Stimulated activated CD4-positive, alpha-beta T cell treated with anti-CD3 and anti-CD28 coated beads, Interleukin-2, amount 100 ng/mL, for 4 hours (primary cell): ENCODE measurements around the gene TBCE.
"Not testable (repeated sequence)": the region's sequence is repeated elsewhere in the genome, so short reads cannot be mapped to it uniquely, and the experiment has no call there.

Experiments
- DNase-seq: peaks from one replicate; pipeline ENCODE4 v3.0.0-alpha.2; 2020; ENCODE audit warnings: low read depth

TBCE gene

DNA sequence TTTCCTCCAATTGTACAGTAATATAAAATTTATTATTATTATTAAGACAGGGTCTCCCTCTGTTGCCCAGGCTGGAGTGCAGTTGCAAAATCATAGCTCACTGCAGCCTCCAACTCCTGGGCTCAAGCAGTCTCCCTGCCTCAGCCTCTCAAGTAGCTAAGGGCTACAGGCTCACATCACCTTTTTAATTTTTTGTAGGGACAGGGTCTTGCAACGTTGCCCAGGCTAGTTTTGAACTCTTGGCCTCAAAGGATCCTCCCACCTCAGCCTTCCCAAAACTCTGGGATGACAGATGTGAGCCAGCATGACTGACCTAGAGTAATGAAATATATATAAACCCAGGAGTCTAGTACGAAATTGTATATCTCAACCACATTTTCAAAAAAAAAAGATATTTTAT is 87.9 kb downstream of the TBCE start:
- DNase-seq, result no peak

DNA sequence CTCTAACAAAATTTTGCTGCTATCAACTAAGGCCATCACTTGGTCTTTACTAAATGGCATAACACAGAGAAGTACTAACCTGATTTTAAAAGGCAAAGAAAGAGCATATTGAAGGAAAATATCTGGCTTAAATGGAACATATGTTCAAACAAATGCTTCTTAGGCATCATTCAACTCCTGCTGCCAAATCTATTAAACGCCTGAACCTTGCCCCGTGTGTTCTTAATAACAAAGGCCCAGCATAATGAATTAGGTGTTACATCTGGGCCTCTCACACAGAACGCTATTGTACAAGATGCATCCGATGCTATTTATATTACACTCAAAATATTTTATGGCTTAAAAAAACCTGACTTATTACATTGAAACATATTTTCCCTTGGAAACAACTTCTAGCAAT is 88.6 kb downstream of the TBCE start:
- no peak for DNase-seq

DNA sequence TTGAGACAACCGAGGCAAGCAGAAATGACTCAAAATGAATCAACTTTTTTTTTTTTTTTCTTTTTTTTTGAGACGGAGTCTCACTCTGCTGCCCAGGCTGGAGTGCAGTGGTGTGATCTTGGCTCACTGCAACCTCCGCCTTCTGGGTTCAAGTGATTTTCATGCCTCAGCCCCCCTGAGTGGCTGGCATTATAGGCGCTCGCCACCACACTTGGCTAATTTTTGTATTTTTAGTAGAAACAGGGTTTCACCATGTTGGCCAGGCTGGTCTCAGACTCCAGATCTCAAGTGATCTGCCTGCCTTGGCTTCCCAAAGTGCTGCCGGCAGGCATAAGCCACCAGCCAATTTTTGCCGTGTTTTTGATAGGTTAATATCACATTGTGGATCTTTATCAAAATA is 90.6 kb downstream of the TBCE start:
- DNase-seq, result not testable (repeated sequence)

DNA sequence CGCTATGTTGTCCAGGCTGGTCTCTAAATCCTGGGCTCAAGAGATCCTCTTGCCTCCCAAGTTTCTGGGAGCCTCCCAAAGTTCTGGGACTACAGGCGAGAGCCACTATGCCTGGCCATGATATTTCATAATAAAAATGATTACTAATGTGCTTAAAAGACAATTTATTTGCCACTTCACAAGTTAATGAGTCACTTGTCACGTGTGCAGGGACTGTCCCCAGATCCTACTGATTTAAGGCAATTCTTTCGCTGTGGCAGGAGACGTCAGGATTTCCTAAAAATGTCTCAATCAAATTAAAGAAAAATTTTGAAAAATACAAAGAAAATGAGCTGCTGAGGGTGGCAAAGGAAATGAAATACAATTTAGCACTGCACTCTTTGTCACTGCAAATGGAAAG is 93.5 kb downstream of the TBCE start:
- no peak for DNase-seq

DNA sequence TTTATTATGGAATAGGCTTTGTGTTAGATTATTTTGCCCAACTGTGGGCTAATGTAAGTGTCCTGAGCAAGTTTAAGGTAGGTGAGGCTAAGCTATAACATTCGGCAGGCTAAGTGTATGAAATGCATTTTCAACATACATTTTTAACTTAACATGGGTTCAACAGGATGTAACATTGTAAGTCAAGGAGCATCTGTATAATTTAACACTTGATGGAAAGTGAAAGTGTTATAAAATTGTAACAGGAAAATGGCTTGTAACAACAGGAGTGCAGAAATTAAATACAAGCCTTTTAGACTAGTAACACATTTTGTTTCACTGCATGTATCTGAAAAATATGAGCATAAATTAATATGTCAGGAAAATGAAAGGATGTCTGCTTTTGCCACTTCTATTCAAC is 94.7 kb downstream of the TBCE start:
- DNase-seq, result no peak

DNA sequence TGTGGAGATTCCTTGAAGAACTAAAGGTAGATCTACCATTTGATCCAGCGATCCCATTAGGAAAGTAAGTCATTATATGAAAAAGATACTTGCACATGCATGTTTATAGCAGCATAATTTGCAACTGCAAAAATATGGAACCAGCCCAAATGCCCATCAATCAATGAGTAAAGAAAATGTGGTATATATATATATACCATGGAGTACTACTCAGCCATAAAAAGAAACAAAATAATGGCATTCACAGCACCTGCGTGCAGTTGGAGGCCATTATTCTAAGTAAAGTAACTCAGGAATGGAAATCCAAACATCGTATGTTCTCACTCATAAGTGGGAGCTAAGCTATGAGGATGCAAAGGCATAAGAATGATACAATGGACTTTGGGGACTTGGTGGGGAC is 95.6 kb downstream of the TBCE start:
- not testable (repeated sequence) for DNase-seq

DNA sequence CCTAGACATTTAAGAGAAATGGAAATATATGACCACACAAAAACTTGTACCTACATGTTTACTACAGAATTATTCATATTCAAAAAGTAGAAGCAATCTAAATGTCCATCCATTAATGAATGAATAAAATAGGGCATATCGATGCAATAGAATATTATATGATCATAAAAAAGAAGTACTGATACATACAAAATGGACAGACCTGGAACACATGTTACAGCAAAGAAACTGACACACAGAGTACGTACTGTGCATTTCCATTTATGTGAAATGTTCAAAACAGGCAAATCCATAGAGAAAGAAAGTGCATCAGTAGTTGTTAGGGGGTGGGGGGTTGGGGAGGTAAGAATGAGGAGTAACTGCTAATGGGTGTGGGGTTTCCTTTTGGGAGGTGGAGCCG is 97.8 kb downstream of the TBCE start:
- DNase-seq, result no peak

DNA sequence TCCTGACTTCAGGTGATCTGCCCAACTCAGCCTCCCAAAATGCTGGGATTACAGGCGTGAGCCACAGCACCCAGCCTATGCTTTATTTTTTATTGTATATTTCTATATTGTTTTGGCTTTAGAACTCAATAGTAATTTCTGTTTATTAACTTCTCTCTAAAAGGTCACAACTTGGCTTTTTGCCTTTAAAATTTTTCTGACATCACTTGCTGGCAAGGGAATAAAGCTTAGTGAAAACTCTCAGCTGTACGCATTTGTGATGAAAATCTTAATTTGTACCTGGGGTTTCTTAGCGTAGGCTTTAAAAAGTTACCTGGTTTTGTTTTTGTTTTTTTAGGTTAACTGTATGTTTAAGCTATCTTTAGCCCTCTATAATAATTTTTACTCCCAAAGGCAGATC is 100.8 kb downstream of the TBCE start:
- DNase-seq, result no peak

DNA sequence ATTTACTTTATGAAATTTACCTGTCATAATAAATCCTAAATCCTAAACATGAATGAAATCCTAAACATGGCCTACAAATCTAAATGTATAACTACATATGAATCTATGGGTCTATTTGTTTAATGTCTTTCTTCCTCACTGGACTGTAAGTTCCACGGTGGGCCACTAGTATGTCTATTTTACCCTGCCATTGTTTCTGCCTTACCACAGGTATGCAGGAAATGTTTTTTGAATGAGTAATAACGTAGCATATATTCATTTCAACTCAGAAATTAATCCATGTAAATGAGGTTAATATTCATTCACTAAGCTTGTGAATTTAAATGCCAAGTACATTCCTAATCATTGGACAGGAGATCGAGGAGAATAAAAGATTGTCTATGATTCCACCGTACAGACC is 101.7 kb downstream of the TBCE start:
- no peak for DNase-seq

DNA sequence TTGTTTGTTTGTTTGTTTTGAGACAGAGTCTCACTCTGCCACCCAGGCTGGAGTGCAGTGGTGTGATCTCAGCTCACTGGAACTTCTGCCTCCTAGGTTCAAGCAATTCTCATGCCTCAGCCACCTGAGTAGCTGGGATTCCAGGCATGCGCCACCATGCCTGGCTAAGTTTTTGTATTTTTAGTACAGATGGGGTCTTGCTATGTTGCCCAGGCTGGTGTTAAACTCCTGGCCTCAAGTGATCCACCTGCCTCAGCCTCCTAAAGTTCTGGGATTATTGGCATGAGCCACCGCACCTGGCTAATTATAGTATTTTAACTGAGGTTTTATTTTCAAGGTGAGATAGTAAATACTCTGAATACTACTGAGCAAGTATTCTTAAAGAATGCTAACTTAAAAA is 102.7 kb downstream of the TBCE start:
- not testable (repeated sequence) for DNase-seq

DNA sequence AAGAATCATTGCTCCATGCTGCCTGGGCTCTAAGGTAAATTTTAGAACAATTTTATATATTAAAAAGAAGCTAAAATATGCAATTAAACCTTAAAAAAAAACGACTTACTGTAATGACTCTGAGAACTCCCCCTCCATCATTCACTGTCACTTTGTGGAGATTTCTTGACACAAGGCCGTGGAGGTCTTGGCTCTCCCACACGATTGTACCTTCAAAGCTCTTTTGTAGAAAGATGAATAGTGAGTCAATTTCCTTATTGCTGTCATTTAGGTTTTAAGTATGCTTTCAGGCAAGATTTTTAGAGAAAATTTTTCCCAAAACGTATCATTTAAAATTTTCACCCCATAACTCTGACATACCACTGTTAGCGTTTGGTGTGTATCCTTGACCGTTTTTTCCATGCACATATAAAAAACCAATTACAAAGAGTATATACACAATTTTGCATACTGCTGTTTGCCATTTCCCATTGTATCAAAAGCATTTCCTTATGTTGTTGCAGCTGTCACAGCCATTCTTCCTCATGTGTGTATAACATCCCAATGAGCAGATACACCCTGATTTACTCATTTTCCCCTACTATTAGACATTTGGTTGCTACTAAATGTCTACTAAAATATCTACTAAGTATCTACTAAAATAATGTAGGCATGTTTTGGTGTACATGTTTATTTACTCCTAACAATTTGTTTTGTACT is 103.7 kb downstream of the TBCE start:
- no peak for DNase-seq

DNA sequence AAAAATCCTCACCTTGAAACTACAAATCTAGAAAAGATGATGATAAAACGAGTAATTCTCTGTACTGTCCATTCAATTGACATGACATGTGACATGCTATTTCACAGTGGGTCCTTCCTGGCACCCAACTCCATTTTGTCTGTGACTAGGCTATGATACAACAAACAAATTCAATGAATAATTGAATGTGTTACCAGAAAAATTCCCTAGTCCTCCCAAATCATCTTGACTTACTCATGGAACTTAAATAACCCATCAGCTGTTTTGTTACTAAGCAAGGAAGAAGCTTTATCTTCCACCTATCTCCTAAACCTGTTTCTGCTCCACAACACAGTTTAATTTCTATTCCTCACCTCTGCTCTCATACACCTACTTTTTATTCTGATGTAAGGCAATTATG is 106.6 kb downstream of the TBCE start:
- no peak for DNase-seq

DNA sequence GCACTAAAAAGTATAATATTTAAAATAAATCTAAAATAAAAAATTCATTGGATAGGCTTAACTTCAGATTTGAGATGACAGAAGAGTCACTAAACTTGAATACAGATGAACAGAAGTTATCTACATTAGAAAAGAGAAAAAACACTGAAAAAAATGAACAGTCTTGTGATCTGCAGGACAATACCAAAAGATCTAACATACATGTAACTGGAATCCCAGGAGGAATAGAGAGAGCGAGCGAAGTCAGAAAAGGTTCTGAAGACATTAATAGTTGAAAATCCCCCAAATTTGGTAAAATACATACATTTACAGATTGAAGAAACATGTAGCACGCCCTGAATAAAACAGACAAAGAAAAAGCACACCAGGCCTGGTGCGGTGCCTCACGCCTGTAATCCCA is 115.9 kb downstream of the TBCE start:
- no peak for DNase-seq

DNA sequence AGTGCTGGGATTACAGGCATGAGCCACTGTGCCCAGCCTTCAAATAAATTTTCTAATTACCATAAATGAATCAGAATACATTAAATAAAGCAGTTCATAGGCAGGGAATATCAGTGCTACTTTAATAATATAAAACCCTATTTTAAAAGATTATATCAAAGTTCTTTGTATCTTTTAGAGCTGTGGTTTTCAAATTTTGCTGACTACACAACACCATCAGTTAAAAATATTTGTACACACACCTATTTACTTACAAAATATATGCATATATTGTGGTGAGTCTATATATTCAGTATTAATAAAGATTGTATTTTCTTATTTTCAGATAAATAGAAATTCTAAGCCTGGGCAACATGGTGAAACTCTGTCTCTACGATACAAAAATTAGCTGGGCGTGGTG is 118.3 kb downstream of the TBCE start:
- DNase-seq, result no peak

DNA sequence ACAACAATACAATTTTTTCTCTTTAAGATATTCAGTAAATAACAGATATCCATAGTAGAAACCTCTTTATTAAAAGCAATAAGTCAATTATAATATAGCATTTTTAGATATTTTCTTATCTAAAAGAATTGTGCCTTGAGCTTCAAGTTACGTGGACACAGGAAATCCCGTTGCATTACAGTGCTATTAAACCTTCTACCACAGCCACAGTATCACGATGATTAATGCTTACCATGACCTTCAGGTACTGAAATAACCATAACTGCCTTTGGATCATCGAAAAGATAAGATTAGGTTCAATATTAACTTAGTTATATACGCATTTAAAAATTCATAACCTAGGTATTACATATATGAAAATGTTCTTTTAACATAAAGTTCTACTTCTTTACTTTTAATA is 119.1 kb downstream of the TBCE start:
- no peak for DNase-seq

DNA sequence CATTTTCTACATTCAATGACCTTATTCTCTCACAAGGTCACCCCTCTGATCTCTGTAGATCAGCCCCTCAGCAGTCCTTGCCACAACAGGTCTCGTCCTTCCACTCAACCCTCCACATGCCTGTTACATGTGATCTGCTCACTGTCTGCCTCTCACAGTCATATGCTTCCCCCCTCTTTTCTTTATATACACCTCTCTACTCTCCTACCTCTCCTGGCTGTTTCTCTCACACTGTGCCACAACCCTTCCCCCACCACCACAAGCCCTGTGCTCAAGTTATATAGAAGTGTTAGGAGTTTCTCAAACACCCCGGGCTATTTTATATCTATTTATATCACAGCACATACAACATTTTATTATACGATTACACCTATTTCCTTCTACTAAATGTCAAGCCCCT is 124.4 kb downstream of the TBCE start:
- DNase-seq, result no peak

DNA sequence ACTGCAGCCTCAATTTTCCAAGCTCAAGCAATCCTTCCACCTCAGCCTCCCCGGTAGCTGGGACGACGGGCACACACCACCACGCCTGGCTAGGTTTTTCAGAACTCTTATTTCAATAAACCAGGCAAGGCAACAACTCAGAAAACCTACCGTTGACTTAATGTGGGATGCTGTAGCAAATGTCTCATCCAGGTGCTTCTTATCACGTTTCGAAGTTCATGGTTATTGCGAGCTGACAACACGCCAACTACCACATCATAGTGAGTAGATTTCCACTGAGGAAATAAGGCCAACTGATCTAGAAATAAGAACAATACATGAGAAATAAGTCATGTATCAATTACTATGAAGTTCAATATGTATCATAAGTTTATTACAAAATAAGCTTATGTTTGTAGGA is 127.3 kb downstream of the TBCE start:
- DNase-seq, result no peak

DNA sequence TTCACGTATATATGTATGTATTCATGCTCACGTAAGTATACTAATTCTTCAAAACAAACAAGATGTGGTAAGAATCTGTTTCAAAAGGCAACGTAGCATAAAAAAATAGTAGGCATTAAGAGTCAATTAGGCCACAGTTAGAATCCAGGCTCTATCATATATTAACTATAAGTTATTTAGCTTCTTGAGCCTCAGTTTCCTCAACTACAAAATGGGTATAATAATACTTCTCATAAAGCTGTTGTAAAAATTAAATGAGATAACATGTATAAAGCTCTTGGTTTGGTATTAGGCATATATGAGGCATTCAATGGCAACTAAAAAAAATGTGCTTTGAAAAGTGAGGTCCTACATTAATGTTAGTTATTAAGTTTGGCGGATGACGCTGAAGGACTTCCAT is 127.8 kb downstream of the TBCE start:
- DNase-seq, result no peak

DNA sequence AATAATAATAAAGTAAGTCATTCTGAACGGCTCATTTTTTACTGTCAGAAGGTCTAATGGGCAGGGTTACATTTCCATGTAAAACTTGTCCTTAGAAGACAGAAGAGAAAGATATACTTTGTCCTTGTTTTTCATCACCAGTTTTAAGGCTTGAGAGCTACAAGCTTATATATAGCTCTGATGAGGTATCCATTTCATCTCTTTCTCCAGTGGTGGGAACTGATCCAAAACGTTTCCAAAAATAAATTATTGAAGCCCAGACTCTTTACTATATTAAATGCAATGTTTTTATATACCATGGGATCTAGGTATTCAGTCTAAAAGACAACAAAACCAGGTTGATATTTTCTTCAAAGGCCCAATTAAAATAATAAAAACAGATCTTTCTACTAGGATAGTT is 128.3 kb downstream of the TBCE start:
- no peak for DNase-seq

DNA sequence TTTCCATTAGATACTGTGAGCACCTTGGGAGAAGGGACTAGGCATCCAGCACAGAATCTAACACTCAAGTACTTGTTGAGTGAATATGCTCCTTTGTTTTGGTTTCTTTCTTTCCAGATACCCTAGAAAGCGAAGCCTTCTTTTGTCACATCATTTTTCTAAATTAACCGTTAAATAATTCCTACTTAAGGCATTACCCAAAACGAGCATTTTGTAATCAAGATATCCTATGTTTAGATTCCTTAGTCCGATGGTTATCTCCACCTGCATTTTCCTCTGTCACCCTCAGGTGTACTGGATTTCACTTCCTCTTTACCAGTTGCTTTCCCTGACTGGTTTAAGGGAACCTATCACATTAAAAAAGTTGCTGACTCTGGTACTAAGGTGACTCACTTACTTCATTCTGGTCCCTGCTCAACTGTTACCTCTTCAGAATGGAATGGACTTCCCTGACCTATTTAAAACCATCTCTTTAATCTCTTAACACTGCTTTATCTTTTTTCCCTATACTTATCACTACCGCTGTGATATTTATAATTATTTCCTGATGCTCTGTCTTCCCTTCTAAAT is 133.8 kb downstream of the TBCE start:
- no peak for DNase-seq
